Vagina (tissue), 2 donors: ENCODE measurements around the gene OR2L3. TPM values are rescaled to one million over a fixed set of nuclear protein-coding genes. Genes with fewer than 3 reads are reported as not detected.

Source experiments
- DNase-seq, 2 donors: peaks; one replicate each; pipeline ENCODE4 v3.0.0-alpha.2; 2017; ENCODE audit errors: extremely low spot score in 2 of 2
- H3K27ac ChIP-seq: fragments of 200-600 bp; sonication (generic); one replicate; pipeline ENCODE4 v1.5.1; 2019
- H3K27me3 ChIP-seq: fragments of 200-600 bp; sonication (generic); one replicate; pipeline ENCODE4 v1.5.1; 2019
- H3K36me3 ChIP-seq, 2 donors: fragments of 200-600 bp; sonication (generic); one replicate each; pipeline ENCODE4 v1.5.1; 2017 to 2019
- H3K4me1 ChIP-seq: fragments of 200-600 bp; sonication (generic); one replicate; pipeline ENCODE4 v1.5.1; 2019
- H3K4me3 ChIP-seq, 2 donors: fragments of 200-600 bp; sonication (generic); 1 replicate in 1 of 2; 2 replicates in 1 of 2; pipeline ENCODE4 v1.5.1; 2016 to 2019
- H3K9me3 ChIP-seq: fragments of 200-600 bp; sonication (generic); one replicate; pipeline ENCODE4 v1.5.1; 2019
- CTCF ChIP-seq, 3 experiments: fragments of 450-650 bp in 2 of 3; fragments of 200-600 bp in 1 of 3; sonication (generic) in 1 of 3; IDR thresholded peaks; one replicate each; pipeline ENCODE4 v1.5.1; 2017 to 2019; ENCODE audit warnings: antibody characterized with exemption in 3 of 3, mild to moderate bottlenecking in 2 of 3, moderate library complexity in 2 of 3
- POLR2A ChIP-seq, 2 donors: fragments of 450-650 bp; IDR thresholded peaks; one replicate each; pipeline ENCODE4 v1.6.1; 2017; ENCODE audit warnings: antibody characterized with exemption in 2 of 2, mild to moderate bottlenecking in 2 of 2, moderate library complexity in 2 of 2
- POLR2AphosphoS5 ChIP-seq, 2 donors: sonication (generic); formaldehyde crosslinking; IDR thresholded peaks; one replicate each; pipeline ENCODE4 v1.9.0; 2017; ENCODE audit warnings: antibody characterized with exemption in 2 of 2, mild to moderate bottlenecking in 2 of 2, low read depth in 1 of 2; ENCODE audit not compliant: insufficient read depth in 1 of 2
- intact Hi-C: fragments of 100-400 bp; cut with DNase I; formaldehyde crosslinking; loops from one replicate; pipeline ENCODE4 v1.15.1; 2023
- small RNA-seq: library from RNA; depleted of rRNA; stranded (forward); fragments of <200 nt; gene quantifications from one replicate; pipeline ENCODE3, GENCODE V24; 2016
- total RNA-seq: library from RNA; depleted of rRNA; stranded (reverse); fragments of >200 nt; gene quantifications from one replicate; pipeline ENCODE4 v1.2.3, GENCODE V29; 2016

The OR2L3 gene
- total RNA-seq, 1 donor from 2014 or later: not detected

DNA sequence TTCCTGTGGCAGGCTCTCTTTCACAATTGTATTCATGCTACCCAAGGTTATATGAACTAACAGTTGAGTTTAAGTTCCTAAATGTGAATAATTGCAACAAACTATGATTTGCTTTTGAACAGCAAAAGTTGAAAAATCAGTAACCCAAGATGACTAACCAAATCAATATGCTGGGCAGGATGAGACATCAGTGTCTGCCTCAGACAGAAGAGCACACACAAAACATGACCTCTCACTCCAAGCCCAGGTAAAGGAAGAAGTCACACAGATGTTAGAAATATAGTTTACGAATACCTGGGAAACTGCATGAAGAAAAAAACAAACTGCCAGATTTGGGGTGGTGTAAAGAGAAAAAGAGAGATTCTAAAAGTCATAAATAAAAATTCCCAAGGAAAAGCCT is 51.9 kb downstream of the OR2L3 start:
- TF ChIP-seq POLR2AphosphoS5 (IDR thresholded peaks at IDR 0.05; ENCODE audit: insufficient read depth in 1 of 2, low read depth in 1 of 2): no peak
- no peak for TF ChIP-seq CTCF (IDR thresholded peaks at IDR 0.05)
- TF ChIP-seq POLR2A (IDR thresholded peaks at IDR 0.05): no peak
- no peak for DNase-seq
- Histone ChIP-seq H3K4me3 (no peak overlapping the region), H3K27ac (no peak overlapping the region), H3K36me3 (no peaks in the 10 kb centered on the region), H3K27me3 (no peaks in the 10 kb centered on the region), H3K4me1 (no peaks in the 10 kb centered on the region), H3K9me3 (no peaks in the 10 kb centered on the region)
- intact Hi-C loops: no loop called here

GRCh38 chr1:248102847-248103246 is 56.2 kb downstream of the OR2L3 start:
- Histone ChIP-seq H3K9me3 (no peaks in the 10 kb centered on the region), H3K4me3 (no peak overlapping the region), H3K36me3 (no peaks in the 10 kb centered on the region), H3K4me1 (no peaks in the 10 kb centered on the region), H3K27me3 (no peaks in the 10 kb centered on the region), H3K27ac (no peak overlapping the region)
- no peak for DNase-seq
- TF ChIP-seq CTCF (IDR thresholded peaks at IDR 0.05) (no peak), POLR2AphosphoS5 (IDR thresholded peaks at IDR 0.05; ENCODE audit: insufficient read depth in 1 of 2, low read depth in 1 of 2) (no peak), POLR2A (IDR thresholded peaks at IDR 0.05) (no peak)
- intact Hi-C loops: no loop called here

GRCh38 chr1:248111157-248111556 is 64.5 kb downstream of the OR2L3 start:
- no peak for DNase-seq
- no peaks in the 10 kb centered on the region for H3K27me3 ChIP-seq
- TF ChIP-seq POLR2A (IDR thresholded peaks at IDR 0.05) (no peak), POLR2AphosphoS5 (IDR thresholded peaks at IDR 0.05; ENCODE audit: insufficient read depth in 1 of 2, low read depth in 1 of 2) (no peak), CTCF (IDR thresholded peaks at IDR 0.05) (no peak)
- intact Hi-C loops: no loop called here
- peaks cover 10% of the 10 kb centered on the region for H3K9me3 ChIP-seq
- H3K4me3 ChIP-seq: no peak overlapping the region
- H3K27ac ChIP-seq: no peak overlapping the region
- H3K36me3 ChIP-seq: no peaks in the 10 kb centered on the region
- no peaks in the 10 kb centered on the region for H3K4me1 ChIP-seq

Small RNA genes within 50 kb of the gene (small RNA-seq; reads per million reads assigned to genes)
- not detected for gene RF00019

Other genes starting within 250 kb of the OR2L3 start
- gene OR14A16, start 222.7 kb upstream of the OR2L3 start, total RNA-seq: not detected
- gene OR11L1, start 204.9 kb upstream of the OR2L3 start, total RNA-seq: not detected
- 4.7 TPM for gene TRIM58, start 189.6 kb upstream of the OR2L3 start, total RNA-seq
- gene OR2W3, start 151.2 kb upstream of the OR2L3 start, total RNA-seq: 3.9 TPM
- gene OR2T8, start 126.6 kb upstream of the OR2L3 start, total RNA-seq: 0.98 TPM
- not detected for gene OR2AJ1, start 121.9 kb upstream of the OR2L3 start, total RNA-seq
- gene OR2L8, start 98.0 kb upstream of the OR2L3 start, total RNA-seq: not detected
- gene OR2AK2, start 81.6 kb upstream of the OR2L3 start, total RNA-seq: not detected
- gene OR2L5, start 33.2 kb upstream of the OR2L3 start, total RNA-seq: not detected
- 0.25 TPM for gene OR2L2, start 16.8 kb upstream of the OR2L3 start, total RNA-seq
- gene OR2L13, start 48.3 kb downstream of the OR2L3 start, total RNA-seq: not detected
- not detected for gene OR2M5, start 98.3 kb downstream of the OR2L3 start, total RNA-seq
- not detected for gene OR2M2, start 128.0 kb downstream of the OR2L3 start, total RNA-seq
- gene OR2M3, start 150.4 kb downstream of the OR2L3 start, total RNA-seq: not detected
- not detected for gene OR2M4, start 184.6 kb downstream of the OR2L3 start, total RNA-seq
- gene OR2T33, start 231.1 kb downstream of the OR2L3 start, total RNA-seq: not detected